A549 (cell line): ENCODE data around the gene ZNF605.

Experiments used
- CHD2 ChIP-seq: fragments of 150-350 bp; IDR thresholded peaks from 2 replicates; pipeline ENCODE4 v1.6.1; 2014; ENCODE audit warnings: low read length; ENCODE audit not compliant: partially characterized antibody
- EHMT2 ChIP-seq: fragments of 200-600 bp; sonication (generic); IDR thresholded peaks from 2 replicates; pipeline ENCODE4 v1.6.1; 2016; ENCODE audit warnings: antibody characterized with exemption, low read depth, mild to moderate bottlenecking, moderate library complexity
- EP300 ChIP-seq, 2 experiments: fragments of >200 bp; sonication (Bioruptor Twin); formaldehyde crosslinking; IDR thresholded peaks; 2 replicates in 1 of 2; 3 replicates in 1 of 2; pipeline ENCODE4 v1.6.1; 2016 to 2017
- ESRRA ChIP-seq: fragments of 150-350 bp; IDR thresholded peaks from 2 replicates; pipeline ENCODE4 v1.6.1; 2014; ENCODE audit warnings: mild to moderate bottlenecking, low read length, borderline replicate concordance
- HDAC2 ChIP-seq: fragments of 200-600 bp; sonication (generic); IDR thresholded peaks from 2 replicates; pipeline ENCODE4 v1.6.1; 2016
- POLR2A ChIP-seq: IDR thresholded peaks from 2 replicates; pipeline ENCODE4 v1.6.1; 2012; ENCODE audit warnings: mild to moderate bottlenecking, low read length
- POLR2AphosphoS2 ChIP-seq: conservative IDR thresholded peaks from 2 replicates; pipeline ENCODE4 v1.6.1; 2012; ENCODE audit warnings: low read length, improper control_type of control experiment, inconsistent platforms
- RFX5 ChIP-seq: fragments of 450-650 bp; IDR thresholded peaks from 2 replicates; pipeline ENCODE4 v1.7.1; 2014; ENCODE audit warnings: antibody characterized with exemption, mild to moderate bottlenecking, moderate library complexity
- ZFP36 ChIP-seq: fragments of 450-650 bp; IDR thresholded peaks from 2 replicates; pipeline ENCODE4 v1.6.1; 2014; ENCODE audit warnings: borderline replicate concordance; ENCODE audit not compliant: partially characterized antibody
- TF ChIP-seq, protein P1 (sequence below): fragments of >200 bp; sonication (Bioruptor Twin); formaldehyde crosslinking; IDR thresholded peaks from 3 replicates; pipeline ENCODE4 v1.5.1; 2016
- TF ChIP-seq, protein P2 (sequence below): IDR thresholded peaks from 2 replicates; pipeline ENCODE4 v1.6.1; 2012

DNA sequence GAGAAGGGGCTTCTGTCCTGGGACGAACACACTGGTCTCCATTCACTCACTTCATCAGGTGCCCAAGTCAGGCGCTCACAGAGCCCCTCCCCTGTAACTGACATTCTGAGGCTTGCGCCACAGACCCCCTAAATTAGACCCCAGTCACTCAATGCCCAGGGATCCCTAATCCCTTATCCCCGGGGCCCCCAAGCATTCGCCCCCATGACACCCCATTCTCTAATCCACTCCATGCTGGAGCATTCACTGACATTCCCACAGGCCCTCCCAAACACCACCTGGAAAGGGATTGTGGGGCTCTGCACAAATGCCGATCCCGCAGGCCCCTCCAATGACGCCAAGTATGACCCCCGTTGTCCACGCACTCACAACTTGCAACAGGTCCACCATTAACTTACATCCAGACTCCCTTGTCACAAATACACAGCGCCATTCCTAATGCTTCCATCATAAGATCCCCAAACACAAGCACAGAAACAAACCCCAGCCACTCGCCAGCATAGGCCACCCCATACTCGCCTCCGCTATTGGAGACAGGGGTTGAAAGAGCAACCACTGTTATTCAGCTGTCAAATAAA lies 1.5 kb downstream of the ZNF605 start:
- no peak for TF ChIP-seq POLR2A
- no peak for TF ChIP-seq CHD2
- no peak for TF ChIP-seq ZFP36
- no peak for TF ChIP-seq RFX5
- no peak for TF ChIP-seq EP300 (IDR thresholded peaks at IDR 0.05)
- TF ChIP-seq, protein P1, sequence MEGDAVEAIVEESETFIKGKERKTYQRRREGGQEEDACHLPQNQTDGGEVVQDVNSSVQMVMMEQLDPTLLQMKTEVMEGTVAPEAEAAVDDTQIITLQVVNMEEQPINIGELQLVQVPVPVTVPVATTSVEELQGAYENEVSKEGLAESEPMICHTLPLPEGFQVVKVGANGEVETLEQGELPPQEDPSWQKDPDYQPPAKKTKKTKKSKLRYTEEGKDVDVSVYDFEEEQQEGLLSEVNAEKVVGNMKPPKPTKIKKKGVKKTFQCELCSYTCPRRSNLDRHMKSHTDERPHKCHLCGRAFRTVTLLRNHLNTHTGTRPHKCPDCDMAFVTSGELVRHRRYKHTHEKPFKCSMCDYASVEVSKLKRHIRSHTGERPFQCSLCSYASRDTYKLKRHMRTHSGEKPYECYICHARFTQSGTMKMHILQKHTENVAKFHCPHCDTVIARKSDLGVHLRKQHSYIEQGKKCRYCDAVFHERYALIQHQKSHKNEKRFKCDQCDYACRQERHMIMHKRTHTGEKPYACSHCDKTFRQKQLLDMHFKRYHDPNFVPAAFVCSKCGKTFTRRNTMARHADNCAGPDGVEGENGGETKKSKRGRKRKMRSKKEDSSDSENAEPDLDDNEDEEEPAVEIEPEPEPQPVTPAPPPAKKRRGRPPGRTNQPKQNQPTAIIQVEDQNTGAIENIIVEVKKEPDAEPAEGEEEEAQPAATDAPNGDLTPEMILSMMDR = no peak
- TF ChIP-seq, protein P2, sequence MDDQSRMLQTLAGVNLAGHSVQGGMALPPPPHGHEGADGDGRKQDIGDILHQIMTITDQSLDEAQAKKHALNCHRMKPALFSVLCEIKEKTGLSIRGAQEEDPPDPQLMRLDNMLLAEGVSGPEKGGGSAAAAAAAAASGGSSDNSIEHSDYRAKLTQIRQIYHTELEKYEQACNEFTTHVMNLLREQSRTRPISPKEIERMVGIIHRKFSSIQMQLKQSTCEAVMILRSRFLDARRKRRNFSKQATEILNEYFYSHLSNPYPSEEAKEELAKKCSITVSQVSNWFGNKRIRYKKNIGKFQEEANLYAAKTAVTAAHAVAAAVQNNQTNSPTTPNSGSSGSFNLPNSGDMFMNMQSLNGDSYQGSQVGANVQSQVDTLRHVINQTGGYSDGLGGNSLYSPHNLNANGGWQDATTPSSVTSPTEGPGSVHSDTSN = no peak
- TF ChIP-seq EHMT2 = no peak
- no peak for TF ChIP-seq HDAC2
- TF ChIP-seq ESRRA = no peak
- TF ChIP-seq POLR2AphosphoS2 = no peak
